ENCODE data around the gene CPTP.

DNA sequence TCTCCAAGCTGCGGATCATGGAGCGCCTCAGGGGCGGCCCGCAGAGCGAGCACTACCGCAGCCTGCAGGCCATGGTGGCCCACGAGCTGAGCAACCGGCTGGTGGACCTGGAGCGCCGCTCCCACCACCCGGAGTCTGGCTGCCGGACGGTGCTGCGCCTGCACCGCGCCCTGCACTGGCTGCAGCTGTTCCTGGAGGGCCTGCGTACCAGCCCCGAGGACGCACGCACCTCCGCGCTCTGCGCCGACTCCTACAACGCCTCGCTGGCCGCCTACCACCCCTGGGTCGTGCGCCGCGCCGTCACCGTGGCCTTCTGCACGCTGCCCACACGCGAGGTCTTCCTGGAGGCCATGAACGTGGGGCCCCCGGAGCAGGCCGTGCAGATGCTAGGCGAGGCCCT, 2.7 kb downstream of the CPTP start:
- TF ChIP-seq POLR2A (IDR thresholded peaks at IDR 0.05; ENCODE audit: low read length) (no peak), GATA1 (IDR thresholded peaks at IDR 0.05; ENCODE audit: low read depth, low read length) (no peak)

All from erythroblast (primary cell).